HepG2 (cell line): ENCODE data around the gene CAPN15. TPM values are rescaled to one million over a fixed set of nuclear protein-coding genes. Genes with fewer than 3 reads are reported as not detected.

Experiments used
- ATF7-NPFF ChIP-seq: sonication (generic); formaldehyde crosslinking; IDR thresholded peaks from 2 replicates; pipeline ENCODE4 v1.8.1; 2023; ENCODE audit warnings: mild to moderate bottlenecking, low read depth, missing genetic modification reagents, moderate library complexity
- CREM ChIP-seq, 2 experiments: sonication (generic) in 1 of 2; formaldehyde crosslinking in 1 of 2; IDR thresholded peaks; 2 replicates each; pipeline versions ENCODE4 v1.4.0 to v1.6.1; 2016 to 2020; ENCODE audit warnings: antibody characterized with exemption in 1 of 2, mild to moderate bottlenecking in 1 of 2, missing genetic modification reagents in 1 of 2
- FOXM1 ChIP-seq: sonication (generic); formaldehyde crosslinking; IDR thresholded peaks from 2 replicates; pipeline ENCODE4 v1.5.0; 2020; ENCODE audit warnings: missing genetic modification reagents
- MEIS2 ChIP-seq: sonication (generic); formaldehyde crosslinking; IDR thresholded peaks from 2 replicates; pipeline ENCODE4 v1.9.0; 2021; ENCODE audit warnings: mild to moderate bottlenecking, missing genetic modification reagents
- MTF1 ChIP-seq: sonication (generic); formaldehyde crosslinking; IDR thresholded peaks from 2 replicates; pipeline ENCODE4 v1.5.0; 2020; ENCODE audit warnings: missing genetic modification reagents
- NFIB ChIP-seq: sonication (generic); formaldehyde crosslinking; IDR thresholded peaks from 2 replicates; pipeline ENCODE4 v1.9.0; 2021; ENCODE audit warnings: missing genetic modification reagents, mild to moderate bottlenecking, borderline replicate concordance
- PRPF4 ChIP-seq: fragments of 200-400 bp; formaldehyde crosslinking; IDR thresholded peaks from 2 replicates; pipeline ENCODE4 v1.6.1; 2016; ENCODE audit warnings: low read length, low read depth; ENCODE audit not compliant: poor library complexity, severe bottlenecking
- SMC3 ChIP-seq: IDR thresholded peaks from 2 replicates; pipeline ENCODE4 v1.6.1; 2011; ENCODE audit warnings: low read length, improper control_type of control experiment
- YY1 ChIP-seq: IDR thresholded peaks from 2 replicates; pipeline ENCODE4 v1.6.1; 2011; ENCODE audit warnings: low read length, low read depth, moderate library complexity, mild to moderate bottlenecking; ENCODE audit not compliant: insufficient read depth, insufficient replicate concordance
- ZC3H13 ChIP-seq: sonication (generic); formaldehyde crosslinking; IDR thresholded peaks from 2 replicates; pipeline ENCODE4 v1.8.1; 2023; ENCODE audit warnings: mild to moderate bottlenecking, missing genetic modification reagents, moderate library complexity
- ZNF549 ChIP-seq: sonication (generic); formaldehyde crosslinking; IDR thresholded peaks from 2 replicates; pipeline ENCODE4 v1.5.0; 2020; ENCODE audit warnings: missing genetic modification reagents
- ZNF768 ChIP-seq: sonication (generic); formaldehyde crosslinking; IDR thresholded peaks from 2 replicates; pipeline ENCODE4 v1.4.0; 2020; ENCODE audit warnings: missing genetic modification reagents
- ZNF879 ChIP-seq: sonication (generic); formaldehyde crosslinking; IDR thresholded peaks from 2 replicates; pipeline ENCODE4 v1.8.1; 2023; ENCODE audit warnings: missing genetic modification reagents
- polyA plus RNA-seq, 8 experiments: library from polyadenylated mRNA; depleted of rRNA in 3 of 8; stranded (reverse) in 7 of 8; unstranded in 1 of 8; fragments of >200 nt; fragmentation: Illumina TruSeq in 4 of 8; extraction: Trizol in 4 of 8; gene quantifications; 2 replicates each; pipeline versions ENCODE4 v1.2.1 to v1.2.3, GENCODE V29; 2011 to 2016; ENCODE audit warnings: low read depth in 4 of 8, missing spikeins in 1 of 8, mixed read lengths in 1 of 8; ENCODE audit not compliant: insufficient read depth in 1 of 8
- total RNA-seq, 5 experiments: library from RNA; depleted of rRNA; stranded (reverse); fragments of >200 nt; fragmentation: Illumina TruSeq; extraction: Trizol; gene quantifications; 2 replicates each; pipeline ENCODE4 v1.2.3, GENCODE V29; 2016; ENCODE audit warnings: low read depth in 1 of 5
- TF ChIP-seq, protein P1 (sequence below): sonication (generic); formaldehyde crosslinking; IDR thresholded peaks from 2 replicates; pipeline ENCODE4 v1.5.0; 2020; ENCODE audit warnings: missing genetic modification reagents, mild to moderate bottlenecking, borderline replicate concordance
- TF ChIP-seq, protein P2 (sequence below): sonication (generic); formaldehyde crosslinking; IDR thresholded peaks from 2 replicates; pipeline ENCODE4 v1.4.0; 2020; ENCODE audit warnings: missing genetic modification reagents
- TF ChIP-seq, protein P3 (sequence below): sonication (generic); formaldehyde crosslinking; IDR thresholded peaks from 2 replicates; pipeline ENCODE4 v1.4.0; 2020; ENCODE audit warnings: mild to moderate bottlenecking, low read depth, missing genetic modification reagents
- TF ChIP-seq, protein P4 (sequence below): sonication (generic); formaldehyde crosslinking; IDR thresholded peaks from 2 replicates; pipeline ENCODE4 v1.5.0; 2020; ENCODE audit warnings: missing genetic modification reagents

The CAPN15 gene
- total and polyA plus RNA-seq, 2 of the 13 experiments (the other 11 are each of a cell fraction or from before 2014, with no cell fraction given), result 14.9 to 24.5 TPM

DNA sequence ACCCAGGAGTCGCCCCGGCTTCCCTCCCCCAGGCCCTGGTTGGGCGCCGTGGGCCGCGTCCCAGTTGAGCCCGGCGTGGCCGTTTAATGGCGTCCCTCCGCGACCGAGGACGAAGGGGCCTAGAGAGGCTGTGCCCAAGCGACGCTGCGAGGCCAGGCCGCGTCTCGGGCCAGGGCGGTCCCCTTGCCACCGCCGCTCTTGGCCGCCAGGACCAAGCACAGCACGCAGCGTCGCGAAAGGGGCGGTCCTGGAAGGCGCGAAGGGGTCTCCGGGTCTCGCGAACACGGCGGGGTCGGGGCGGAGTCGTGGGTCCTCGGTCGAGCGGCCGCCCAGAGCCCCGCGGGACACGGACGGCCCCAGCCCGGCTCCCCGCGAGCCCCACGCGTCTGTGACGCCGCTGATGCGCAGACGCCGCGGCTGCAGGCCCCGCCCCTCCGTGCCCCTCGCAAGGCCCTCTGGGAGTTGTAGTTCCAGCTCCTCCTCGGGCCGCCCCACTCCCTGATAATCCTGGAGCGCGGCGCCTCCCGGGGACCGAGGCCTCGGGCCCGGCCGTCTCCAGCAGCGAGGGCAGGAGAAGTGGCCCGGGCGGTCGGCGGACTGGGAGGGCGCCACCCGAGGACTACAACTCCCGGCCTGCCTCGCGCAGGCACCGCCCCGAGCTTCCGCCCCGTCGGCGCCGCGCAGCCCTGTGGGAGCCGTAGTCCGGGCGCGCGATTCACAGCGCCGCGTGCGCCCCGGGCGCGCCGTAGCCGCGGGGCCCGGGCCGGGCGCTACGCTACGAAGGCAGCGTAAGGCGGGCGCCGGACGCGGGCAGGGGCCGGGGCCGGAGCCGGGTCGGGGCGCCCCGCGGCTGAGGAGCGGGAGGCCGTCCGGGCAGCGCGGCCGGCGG is at the start of gene CAPN15 (continued):
- TF ChIP-seq, protein P1, sequence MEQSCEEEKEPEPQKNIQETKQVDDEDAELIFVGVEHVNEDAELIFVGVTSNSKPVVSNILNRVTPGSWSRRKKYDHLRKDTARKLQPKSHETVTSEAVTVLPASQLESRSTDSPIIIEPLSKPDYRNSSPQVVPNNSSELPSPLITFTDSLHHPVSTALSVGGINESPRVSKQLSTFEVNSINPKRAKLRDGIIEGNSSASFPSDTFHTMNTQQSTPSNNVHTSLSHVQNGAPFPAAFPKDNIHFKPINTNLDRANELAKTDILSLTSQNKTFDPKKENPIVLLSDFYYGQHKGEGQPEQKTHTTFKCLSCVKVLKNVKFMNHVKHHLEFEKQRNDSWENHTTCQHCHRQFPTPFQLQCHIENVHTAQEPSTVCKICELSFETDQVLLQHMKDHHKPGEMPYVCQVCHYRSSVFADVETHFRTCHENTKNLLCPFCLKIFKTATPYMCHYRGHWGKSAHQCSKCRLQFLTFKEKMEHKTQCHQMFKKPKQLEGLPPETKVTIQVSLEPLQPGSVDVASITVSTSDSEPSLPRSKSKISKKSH (CRISPR knock-in tag), result no peak
- 0 out of 2 replicates have a peak, but pooled peaks have one; percentile 23 for TF ChIP-seq MEIS2
- TF ChIP-seq ZNF879 (CRISPR knock-in tag), result no peak
- TF ChIP-seq, protein P2, sequence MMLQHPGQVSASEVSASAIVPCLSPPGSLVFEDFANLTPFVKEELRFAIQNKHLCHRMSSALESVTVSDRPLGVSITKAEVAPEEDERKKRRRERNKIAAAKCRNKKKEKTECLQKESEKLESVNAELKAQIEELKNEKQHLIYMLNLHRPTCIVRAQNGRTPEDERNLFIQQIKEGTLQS (CRISPR knock-in tag), result no peak; the same call in 1 of the 2 replicates
- peak; percentile 48; the same call in 1 of the 2 replicates for TF ChIP-seq ATF7-NPFF
- no peak for TF ChIP-seq PRPF4
- TF ChIP-seq, protein P3, sequence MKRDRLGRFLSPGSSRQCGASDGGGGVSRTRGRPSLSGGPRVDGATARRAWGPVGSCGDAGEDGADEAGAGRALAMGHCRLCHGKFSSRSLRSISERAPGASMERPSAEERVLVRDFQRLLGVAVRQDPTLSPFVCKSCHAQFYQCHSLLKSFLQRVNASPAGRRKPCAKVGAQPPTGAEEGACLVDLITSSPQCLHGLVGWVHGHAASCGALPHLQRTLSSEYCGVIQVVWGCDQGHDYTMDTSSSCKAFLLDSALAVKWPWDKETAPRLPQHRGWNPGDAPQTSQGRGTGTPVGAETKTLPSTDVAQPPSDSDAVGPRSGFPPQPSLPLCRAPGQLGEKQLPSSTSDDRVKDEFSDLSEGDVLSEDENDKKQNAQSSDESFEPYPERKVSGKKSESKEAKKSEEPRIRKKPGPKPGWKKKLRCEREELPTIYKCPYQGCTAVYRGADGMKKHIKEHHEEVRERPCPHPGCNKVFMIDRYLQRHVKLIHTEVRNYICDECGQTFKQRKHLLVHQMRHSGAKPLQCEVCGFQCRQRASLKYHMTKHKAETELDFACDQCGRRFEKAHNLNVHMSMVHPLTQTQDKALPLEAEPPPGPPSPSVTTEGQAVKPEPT (CRISPR knock-in tag), result peak; percentile 63
- TF ChIP-seq ZNF549 (CRISPR knock-in tag), result 0 out of 2 replicates have a peak, but pooled peaks have one; percentile 4
- peak; percentile 32 for TF ChIP-seq YY1
- peak; percentile 15; the same call in 1 of the 2 replicates for TF ChIP-seq ZC3H13
- TF ChIP-seq FOXM1, result peak; percentile 29; the same call in 1 of the 2 replicates
- no peak for TF ChIP-seq NFIB (CRISPR knock-in tag)
- TF ChIP-seq, protein P4, sequence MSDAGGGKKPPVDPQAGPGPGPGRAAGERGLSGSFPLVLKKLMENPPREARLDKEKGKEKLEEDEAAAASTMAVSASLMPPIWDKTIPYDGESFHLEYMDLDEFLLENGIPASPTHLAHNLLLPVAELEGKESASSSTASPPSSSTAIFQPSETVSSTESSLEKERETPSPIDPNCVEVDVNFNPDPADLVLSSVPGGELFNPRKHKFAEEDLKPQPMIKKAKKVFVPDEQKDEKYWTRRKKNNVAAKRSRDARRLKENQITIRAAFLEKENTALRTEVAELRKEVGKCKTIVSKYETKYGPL (CRISPR knock-in tag), result peak; percentile 14; the same call in 1 of the 2 replicates
- peak; percentile 58; the same call in 1 of the 2 replicates for TF ChIP-seq MTF1 (CRISPR knock-in tag)
- peak; percentile 81 for TF ChIP-seq CREM (IDR thresholded peaks at IDR 0.05)
- no peak for TF ChIP-seq CREM (CRISPR knock-in tag; IDR thresholded peaks at IDR 0.05)
- peak; percentile 62; the same call in 1 of the 2 replicates for TF ChIP-seq ZNF768 (CRISPR knock-in tag)
- no peak; the same call in 1 of the 2 replicates for TF ChIP-seq SMC3
